NCI-H526 (cell line): ENCODE results near the gene TTC22.

ENCODE experiments used
- DNase-seq, 2 experiments: peaks; one replicate each; lab custom pipeline; 2025; lab: John Stamatoyannopoulos, UW

The TTC22 gene

DNA sequence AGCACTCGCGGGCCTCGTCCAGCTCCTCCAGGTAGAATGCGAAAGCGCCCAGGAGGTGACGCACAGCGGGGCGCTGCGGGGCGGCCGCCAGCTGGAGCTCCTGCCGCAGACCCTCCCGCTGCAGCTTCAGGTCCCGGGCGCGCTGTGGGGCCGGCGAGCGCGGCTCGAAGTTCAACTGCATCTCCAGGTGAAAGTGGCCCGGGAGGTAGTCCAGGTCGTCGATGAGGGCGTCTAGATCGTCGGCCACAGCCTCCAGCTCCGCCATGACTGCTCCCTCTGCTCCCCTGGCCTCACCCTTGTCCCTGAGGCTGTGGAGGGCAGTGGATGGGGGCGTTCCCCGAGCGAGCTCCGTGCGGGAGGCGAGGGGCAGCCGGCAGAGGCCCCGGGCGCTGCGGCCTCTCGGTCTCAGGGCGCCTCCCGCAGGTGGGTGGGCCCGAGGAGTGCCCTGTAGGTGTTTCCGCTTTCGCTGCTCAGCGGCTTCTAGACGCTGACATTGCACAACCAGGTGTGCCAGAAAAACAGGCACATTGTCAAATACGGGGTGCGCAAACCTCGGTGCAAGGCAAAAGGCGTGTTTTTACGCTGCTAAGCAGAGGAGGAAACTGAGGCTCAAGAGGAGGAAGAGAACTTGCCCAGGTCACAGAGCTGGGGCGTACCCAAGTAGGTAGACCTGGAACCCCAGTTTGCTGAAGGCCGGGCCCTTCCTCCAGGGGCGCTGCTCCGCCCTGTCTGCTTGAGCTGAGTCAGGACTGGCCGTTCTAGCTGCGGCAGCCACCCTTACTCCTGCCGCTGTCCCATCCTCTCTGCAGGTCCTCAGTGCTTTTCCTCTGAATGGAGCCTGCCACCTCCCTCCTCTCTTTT, at the start of gene TTC22:
TTC22 (minus strand) TSS at position 425 of the 861 bp plus-strand sequence; CDS start at position 265, 160 bp downstream.
- no peak for DNase-seq

DNA sequence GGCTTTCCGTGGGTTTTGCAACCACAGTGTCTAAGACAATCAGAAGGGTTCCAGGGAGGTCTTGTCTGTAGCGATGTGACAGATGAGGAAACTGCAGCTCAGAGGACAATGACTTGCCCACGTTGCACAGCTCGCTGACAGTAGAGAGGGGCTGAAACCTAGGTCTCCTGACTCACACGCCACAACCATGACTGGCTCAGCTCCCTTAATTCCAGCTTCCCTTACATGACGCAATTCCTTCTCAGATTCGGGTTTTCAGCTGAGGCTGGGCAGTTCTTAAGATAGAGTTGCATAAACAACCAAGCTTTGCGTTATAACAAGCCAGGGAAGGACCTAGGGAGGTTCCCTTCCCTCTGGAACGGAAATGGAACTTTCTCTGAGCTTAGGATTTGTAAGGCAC, 49.6 kb upstream of the TTC22 start:
- no peak for DNase-seq

- no peak for DNase-seq
Observed at GRCh38 chr1:54850069-54850730, 49.1 kb upstream of the TTC22 start.

- no peak for DNase-seq
Observed at GRCh38 chr1:54849219-54850068, 48.3 kb upstream of the TTC22 start.

GRCh38 chr1:54848134-54848948, 47.2 kb upstream of the TTC22 start:
- no peak for DNase-seq

- no peak for DNase-seq
Observed at GRCh38 chr1:54846716-54847284, 45.7 kb upstream of the TTC22 start.

GRCh38 chr1:54846301-54846700, 45.2 kb upstream of the TTC22 start:
- DNase-seq, result no peak

DNA sequence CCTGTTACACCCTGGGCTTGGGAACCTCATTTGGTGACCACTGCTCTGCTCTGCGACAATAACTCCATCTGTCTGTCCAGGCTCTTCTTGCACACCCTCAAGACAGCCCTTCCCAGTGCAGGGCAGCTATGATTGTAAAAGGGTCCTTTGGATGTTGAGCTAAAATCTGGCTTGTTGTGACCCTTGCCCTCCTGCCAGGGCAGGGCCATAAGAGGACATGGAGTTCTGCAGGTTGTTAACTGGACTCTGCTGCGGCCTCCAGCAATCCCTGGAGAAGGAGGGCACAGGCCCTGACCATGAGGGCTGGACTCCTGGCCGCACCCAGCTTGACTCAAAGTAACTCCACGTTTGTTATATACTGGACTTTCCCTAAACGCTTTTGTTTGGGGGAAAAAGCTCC, 44.6 kb upstream of the TTC22 start:
- DNase-seq, result no peak

DNA sequence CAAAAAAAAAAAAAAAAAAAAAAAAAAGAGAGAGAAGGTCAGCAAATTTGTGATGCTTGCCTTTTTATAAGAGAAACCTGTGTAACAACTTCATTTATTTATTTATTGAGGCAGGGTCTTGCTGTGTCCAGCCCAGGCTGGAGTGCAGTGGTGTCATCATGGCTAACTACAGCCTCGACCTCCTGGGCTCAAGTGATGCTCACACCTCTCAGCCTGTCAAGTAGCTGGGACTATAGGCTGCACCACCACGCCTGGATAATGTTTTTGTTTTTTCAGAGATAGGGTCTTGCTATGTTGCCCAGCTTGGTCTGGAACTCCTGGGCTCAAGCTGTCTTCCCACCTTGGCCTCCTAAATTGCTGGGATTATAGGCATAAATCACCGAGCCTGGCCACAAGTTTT, 43.4 kb upstream of the TTC22 start:
- no peak for DNase-seq

- no peak for DNase-seq
Observed at GRCh38 chr1:54843449-54843848, 42.3 kb upstream of the TTC22 start.

DNA sequence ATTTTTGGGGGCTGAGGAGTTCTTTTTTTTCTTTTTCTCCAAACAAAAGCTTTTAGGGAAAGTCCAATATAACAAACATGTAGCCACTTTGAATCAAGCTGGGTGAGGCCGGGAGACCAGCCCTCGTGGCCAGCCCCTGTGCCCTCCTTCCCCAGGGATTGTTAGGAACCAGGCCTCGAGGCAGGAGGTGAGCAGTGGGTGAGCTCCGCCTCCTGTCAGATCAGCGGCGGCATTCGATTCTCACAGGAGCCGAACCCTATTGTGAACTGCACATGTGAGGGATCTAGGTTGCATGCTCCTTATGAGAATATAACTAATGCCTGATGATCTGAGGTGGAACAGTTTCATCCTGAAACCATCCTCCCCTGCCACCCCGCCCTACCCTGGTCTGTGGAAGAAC, 41.8 kb upstream of the TTC22 start:
- DNase-seq, result no peak

- DNase-seq, result no peak
Observed at GRCh38 chr1:54842206-54842915, 41.2 kb upstream of the TTC22 start.

GRCh38 chr1:54839824-54840223, 38.7 kb upstream of the TTC22 start:
- no peak for DNase-seq

DNA sequence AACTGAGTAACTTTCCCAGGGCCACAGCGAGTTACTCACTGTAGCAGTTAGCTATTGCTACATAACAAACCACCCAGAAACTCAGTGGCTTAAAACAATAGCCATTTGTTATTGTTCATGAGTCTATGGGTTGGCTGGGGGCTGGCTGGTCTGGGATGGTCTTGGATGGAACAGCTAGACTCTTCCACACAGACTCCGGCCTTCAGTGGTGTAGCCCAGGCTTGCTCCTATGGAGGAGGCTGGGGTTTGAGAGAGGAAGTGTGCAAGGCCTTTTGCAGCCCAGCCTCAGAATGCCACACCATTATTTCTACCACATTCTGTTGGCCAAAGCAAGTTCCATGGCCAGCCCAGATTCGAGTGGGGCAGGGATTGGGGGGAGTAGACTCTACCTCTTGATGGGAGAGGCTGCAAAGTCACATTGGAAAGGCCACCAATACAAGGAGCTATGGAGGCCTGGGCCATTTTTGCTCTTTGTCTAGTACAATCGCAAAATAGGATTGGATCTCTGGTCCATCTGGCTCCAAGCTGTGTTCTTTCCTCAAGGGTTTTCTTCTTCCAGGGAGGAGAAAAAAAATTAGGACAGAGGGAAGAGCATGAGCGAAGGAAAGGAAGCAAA, 37.5 kb upstream of the TTC22 start:
- DNase-seq, result no peak

GRCh38 chr1:54837002-54837853, 36.1 kb upstream of the TTC22 start:
- no peak for DNase-seq

GRCh38 chr1:54836594-54836993, 35.5 kb upstream of the TTC22 start:
- DNase-seq, result no peak

DNA sequence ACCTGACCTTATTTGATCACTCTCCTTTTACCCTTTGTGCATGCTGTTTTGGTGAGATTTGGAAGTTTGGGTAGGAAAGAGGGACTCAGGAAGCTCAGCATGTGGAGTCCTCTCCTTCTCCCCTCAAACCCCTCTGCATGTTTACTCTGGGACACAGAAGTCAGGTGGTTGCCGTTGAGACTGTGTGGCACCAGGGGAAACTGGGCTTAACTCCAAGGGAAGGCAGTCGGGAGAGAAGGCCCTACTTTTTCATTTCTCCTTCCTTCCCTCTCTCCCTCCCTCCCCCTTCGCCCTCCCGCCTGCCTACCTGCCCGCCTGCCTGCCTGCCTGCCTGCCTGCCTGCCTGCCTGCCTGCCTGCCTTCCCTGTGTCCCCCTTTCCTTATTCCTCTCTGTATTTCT, 34.8 kb upstream of the TTC22 start:
- no peak for DNase-seq

DNA sequence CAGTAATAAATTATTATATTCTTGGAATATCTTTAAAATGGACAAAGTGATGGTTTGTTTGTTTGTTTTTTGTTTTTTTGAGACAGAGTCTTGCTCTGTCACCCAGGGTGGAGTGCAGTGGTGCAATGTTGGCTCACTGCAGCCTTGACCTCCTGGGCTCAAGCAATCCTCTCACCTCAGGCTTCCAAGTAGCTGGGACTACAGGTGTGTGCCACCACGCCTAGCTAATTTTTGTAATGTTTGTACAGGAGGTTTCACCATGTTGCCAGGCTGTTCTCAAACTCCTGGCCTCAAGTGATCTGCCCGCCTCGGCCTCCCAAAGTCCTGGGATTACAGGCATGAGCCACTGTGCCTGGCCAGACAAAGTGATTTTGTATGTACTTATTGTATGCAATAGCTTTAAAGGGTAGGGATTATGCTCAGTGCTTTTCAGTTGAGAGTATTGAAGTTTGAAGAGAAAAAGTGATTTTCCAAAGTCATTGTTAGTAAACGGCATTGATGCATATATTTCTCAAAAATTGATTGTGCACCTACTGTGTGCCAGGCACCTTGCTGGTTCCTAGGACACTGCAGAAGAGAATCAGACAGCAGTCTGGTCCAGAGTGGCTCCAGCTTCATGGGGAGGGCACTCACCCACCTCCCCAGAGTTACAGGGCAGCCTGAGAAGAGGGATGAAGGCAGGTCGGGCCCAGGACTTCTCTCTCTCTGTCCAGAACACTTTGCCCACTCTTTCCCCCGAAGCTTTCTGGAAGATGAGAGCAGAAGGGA, 34.2 kb upstream of the TTC22 start:
- no peak for DNase-seq
